T-helper 1 cell treated with Interleukin-12 subunit alpha and Interleukin-12 subunit beta and Interleukin-4 antibody, amounts not matched to agents 30 μg/mL and 1 μg/mL, for 36 hours (primary cell): ENCODE results near the gene ITGB3.

Experiments used
- H3K27ac Mint-ChIP-seq: one replicate; pipeline ENCODE4 v1.8.0; 2021; ENCODE audit warnings: mild to moderate bottlenecking, mixed read lengths
- H3K27me3 Mint-ChIP-seq: one replicate; pipeline ENCODE4 v1.8.0; 2021; ENCODE audit warnings: low read depth, mixed read lengths
- H3K36me3 Mint-ChIP-seq: one replicate; pipeline ENCODE4 v1.8.0; 2021; ENCODE audit warnings: low read depth, mixed read lengths
- H3K4me1 Mint-ChIP-seq: one replicate; pipeline ENCODE4 v1.8.0; 2021; ENCODE audit warnings: low read depth, mixed read lengths
- H3K4me3 Mint-ChIP-seq: one replicate; pipeline ENCODE4 v1.8.0; 2021; ENCODE audit warnings: mild to moderate bottlenecking, moderate library complexity, mixed read lengths
- H3K9me3 Mint-ChIP-seq: one replicate; pipeline ENCODE4 v1.8.0; 2021; ENCODE audit warnings: mixed read lengths

The ITGB3 gene

DNA sequence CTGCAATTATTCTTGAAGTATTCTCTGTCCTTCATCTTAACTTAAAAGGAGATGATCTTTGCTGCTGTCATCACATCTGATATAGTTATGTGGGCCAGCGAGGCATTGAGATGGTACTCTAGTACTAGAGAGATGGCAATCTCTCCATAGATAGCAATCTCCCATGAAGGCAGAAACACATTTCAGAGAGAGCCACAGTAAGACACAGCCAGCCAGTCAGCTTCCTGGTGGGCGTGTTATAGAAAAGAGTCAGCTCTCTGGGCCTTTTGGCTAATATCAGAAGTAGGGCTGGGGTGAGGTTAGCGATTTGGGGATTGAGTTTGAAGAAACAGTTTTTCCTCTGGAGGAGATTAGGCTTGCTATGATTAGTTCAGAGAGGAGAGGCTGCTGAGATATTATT lies 47.5 kb downstream of the ITGB3 start:
- peaks cover 4% of the 10 kb centered on the region for H3K9me3 Mint-ChIP-seq
- no peak overlapping the region for H3K27ac Mint-ChIP-seq
- peaks cover 5% of the 10 kb centered on the region for H3K27me3 Mint-ChIP-seq

GRCh38 chr17:47301831-47302230 lies 48.2 kb downstream of the ITGB3 start:
- no peaks in the 10 kb centered on the region for H3K36me3 Mint-ChIP-seq
- H3K9me3 Mint-ChIP-seq: peaks cover 4% of the 10 kb centered on the region
- peaks cover 5% of the 10 kb centered on the region for H3K27me3 Mint-ChIP-seq
- no peak overlapping the region for H3K27ac Mint-ChIP-seq
- H3K4me3 Mint-ChIP-seq: no peak overlapping the region
- H3K4me1 Mint-ChIP-seq: peaks cover 10% of the 10 kb centered on the region

More for the DNA sequence above, 47.5 kb downstream of the ITGB3 start:
- Mint-ChIP-seq H3K36me3 (no peaks in the 10 kb centered on the region), H3K4me1 (peaks cover 10% of the 10 kb centered on the region), H3K4me3 (no peak overlapping the region)

DNA sequence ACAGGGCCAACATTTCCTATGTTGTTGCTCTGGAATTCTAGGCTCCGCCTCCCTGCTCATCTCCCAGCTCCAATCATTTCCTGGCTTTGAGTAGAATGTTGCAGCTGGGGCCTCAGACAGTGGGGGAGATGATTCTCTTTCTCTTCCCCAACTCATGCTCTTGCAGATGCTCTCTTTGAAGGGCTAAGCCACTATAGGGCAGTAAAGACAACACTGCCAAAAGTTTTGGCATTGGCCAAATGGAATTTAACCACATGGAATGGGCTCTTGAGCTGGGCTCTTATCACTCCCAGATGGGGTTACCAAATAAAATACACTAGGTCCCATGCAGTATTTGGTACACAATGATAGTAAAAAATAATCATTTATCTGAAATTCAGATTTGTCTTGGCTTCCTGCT lies 50.6 kb downstream of the ITGB3 start:
- H3K27ac Mint-ChIP-seq: no peak overlapping the region
- H3K4me1 Mint-ChIP-seq: peaks cover 10% of the 10 kb centered on the region
- peaks cover 4% of the 10 kb centered on the region for H3K9me3 Mint-ChIP-seq
- H3K27me3 Mint-ChIP-seq: peaks cover 5% of the 10 kb centered on the region
- H3K36me3 Mint-ChIP-seq: no peaks in the 10 kb centered on the region
- H3K4me3 Mint-ChIP-seq: no peak overlapping the region

- peaks cover 4% of the 10 kb centered on the region for H3K9me3 Mint-ChIP-seq
- no peaks in the 10 kb centered on the region for H3K36me3 Mint-ChIP-seq
- H3K27ac Mint-ChIP-seq: no peak overlapping the region
- H3K4me1 Mint-ChIP-seq: peaks cover 10% of the 10 kb centered on the region
- H3K4me3 Mint-ChIP-seq: no peak overlapping the region
- H3K27me3 Mint-ChIP-seq: peaks cover 5% of the 10 kb centered on the region
Observed at GRCh38 chr17:47305302-47305923, 51.8 kb downstream of the ITGB3 start.

DNA sequence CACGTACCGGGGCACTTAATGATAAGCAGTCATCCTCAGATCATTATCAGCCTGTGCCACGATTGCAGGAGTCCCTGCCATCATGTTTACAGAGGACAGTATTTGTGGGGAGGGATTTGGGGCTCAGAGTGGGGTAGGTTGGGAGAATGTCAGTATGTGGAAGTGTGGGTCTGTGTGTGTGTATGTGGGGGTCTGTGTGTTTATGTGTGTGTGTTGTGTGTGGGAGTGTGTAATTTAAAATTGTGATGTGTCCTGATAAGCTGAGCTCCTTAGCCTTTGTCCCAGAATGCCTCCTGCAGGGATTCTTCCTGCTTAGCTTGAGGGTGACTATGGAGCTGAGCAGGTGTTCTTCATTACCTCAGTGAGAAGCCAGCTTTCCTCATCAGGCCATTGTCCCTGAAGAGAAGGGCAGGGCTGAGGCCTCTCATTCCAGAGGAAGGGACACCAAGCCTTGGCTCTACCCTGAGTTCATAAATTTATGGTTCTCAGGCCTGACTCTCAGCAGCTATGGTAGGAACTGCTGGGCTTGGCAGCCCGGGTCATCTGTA lies 56.6 kb downstream of the ITGB3 start:
- no peak overlapping the region for H3K27ac Mint-ChIP-seq
- H3K4me1 Mint-ChIP-seq: peaks cover 4% of the 10 kb centered on the region
- H3K27me3 Mint-ChIP-seq: peaks cover 3% of the 10 kb centered on the region
- no peaks in the 10 kb centered on the region for H3K9me3 Mint-ChIP-seq
- H3K36me3 Mint-ChIP-seq: no peaks in the 10 kb centered on the region
- H3K4me3 Mint-ChIP-seq: no peak overlapping the region

DNA sequence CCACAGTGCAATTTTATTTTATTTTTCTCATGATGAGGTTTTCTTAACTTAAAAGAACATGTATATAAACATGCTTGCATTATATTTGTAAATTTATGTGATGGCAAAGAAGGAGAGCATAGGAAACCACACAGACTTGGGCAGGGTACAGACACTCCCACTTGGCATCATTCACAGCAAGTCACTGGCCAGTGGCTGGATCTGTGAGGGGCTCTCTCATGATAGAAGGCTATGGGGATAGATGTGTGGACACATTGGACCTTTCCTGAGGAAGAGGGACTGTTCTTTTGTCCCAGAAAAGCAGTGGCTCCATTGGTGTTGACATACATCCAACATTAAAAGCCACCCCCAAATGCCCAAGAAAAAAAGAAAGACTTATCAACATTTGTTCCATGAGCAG lies 57.8 kb downstream of the ITGB3 start:
- Mint-ChIP-seq H3K4me3 (no peak overlapping the region), H3K27me3 (peaks cover 3% of the 10 kb centered on the region), H3K27ac (no peak overlapping the region), H3K9me3 (no peaks in the 10 kb centered on the region), H3K36me3 (no peaks in the 10 kb centered on the region), H3K4me1 (peaks cover 3% of the 10 kb centered on the region)

- Mint-ChIP-seq H3K4me3 (no peak overlapping the region), H3K27ac (no peak overlapping the region), H3K27me3 (peaks cover 13% of the 10 kb centered on the region), H3K9me3 (no peaks in the 10 kb centered on the region), H3K4me1 (peaks cover 3% of the 10 kb centered on the region), H3K36me3 (no peaks in the 10 kb centered on the region)
Observed at GRCh38 chr17:47315451-47316266, 62.0 kb downstream of the ITGB3 start.

DNA sequence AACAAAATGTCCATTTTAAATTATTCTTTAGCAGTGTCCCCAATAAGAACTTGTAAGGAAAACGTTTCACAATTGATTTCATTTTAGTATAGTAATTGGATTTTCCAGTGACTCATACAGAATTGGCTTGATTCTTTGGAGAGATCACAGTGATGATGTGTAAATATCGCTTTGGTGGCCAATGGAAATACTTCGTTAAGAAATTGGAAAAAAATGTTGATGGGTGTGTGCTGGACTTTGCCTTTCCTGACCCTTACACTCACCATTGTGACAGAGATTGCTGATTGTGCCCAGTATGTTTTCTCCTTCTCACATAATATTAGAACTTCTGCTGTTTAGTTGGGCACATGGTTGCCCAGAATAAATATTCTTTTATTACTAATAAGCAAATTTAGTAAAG lies 62.7 kb downstream of the ITGB3 start:
- Mint-ChIP-seq H3K4me3 (no peak overlapping the region), H3K9me3 (no peaks in the 10 kb centered on the region), H3K27me3 (peaks cover 20% of the 10 kb centered on the region), H3K27ac (no peak overlapping the region), H3K4me1 (peaks cover 3% of the 10 kb centered on the region), H3K36me3 (no peaks in the 10 kb centered on the region)

- Mint-ChIP-seq H3K27ac (no peak overlapping the region), H3K9me3 (no peaks in the 10 kb centered on the region), H3K36me3 (no peaks in the 10 kb centered on the region), H3K4me1 (peaks cover 3% of the 10 kb centered on the region), H3K4me3 (no peak overlapping the region), H3K27me3 (peaks cover 21% of the 10 kb centered on the region)
Observed at GRCh38 chr17:47317119-47317518, 63.5 kb downstream of the ITGB3 start.

GRCh38 chr17:47318197-47318918 lies 64.7 kb downstream of the ITGB3 start:
- Mint-ChIP-seq H3K4me1 (peaks cover 10% of the 10 kb centered on the region), H3K27me3 (peaks cover 32% of the 10 kb centered on the region), H3K36me3 (peaks cover 1% of the 10 kb centered on the region), H3K27ac (no peak overlapping the region), H3K4me3 (no peak overlapping the region), H3K9me3 (no peaks in the 10 kb centered on the region)

DNA sequence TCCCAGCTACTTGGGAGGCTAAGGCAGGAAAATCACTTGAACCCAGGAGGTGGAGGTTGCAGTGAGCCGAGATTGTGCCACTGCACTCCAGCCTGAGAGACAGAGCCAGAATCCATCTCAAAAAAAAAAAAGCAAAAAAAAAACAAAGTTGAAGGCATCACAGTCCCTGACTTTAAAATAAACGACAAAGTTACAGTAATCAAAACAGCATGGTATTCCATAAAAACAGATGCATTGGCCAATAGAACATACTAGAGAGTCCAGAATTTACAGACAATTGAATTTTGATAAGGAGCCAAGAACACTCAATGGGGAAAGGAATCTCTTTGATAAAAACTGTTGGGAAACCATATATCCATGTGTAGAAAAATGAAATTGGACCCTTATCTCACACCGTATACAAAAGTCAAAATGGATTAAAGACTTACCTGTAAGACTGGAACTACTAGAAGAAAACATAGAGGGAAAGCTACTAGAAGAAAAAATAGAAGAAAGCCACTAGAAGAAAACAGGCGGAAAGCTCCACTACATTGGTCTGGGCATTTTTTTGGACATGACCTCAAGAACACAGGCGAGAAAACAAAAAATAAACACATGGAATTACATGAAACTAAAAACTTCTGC lies 67.4 kb downstream of the ITGB3 start:
- Mint-ChIP-seq H3K27me3 (peaks cover 30% of the 10 kb centered on the region), H3K4me3 (no peak overlapping the region), H3K27ac (no peak overlapping the region), H3K4me1 (peaks cover 20% of the 10 kb centered on the region), H3K9me3 (no peaks in the 10 kb centered on the region), H3K36me3 (peaks cover 1% of the 10 kb centered on the region)

DNA sequence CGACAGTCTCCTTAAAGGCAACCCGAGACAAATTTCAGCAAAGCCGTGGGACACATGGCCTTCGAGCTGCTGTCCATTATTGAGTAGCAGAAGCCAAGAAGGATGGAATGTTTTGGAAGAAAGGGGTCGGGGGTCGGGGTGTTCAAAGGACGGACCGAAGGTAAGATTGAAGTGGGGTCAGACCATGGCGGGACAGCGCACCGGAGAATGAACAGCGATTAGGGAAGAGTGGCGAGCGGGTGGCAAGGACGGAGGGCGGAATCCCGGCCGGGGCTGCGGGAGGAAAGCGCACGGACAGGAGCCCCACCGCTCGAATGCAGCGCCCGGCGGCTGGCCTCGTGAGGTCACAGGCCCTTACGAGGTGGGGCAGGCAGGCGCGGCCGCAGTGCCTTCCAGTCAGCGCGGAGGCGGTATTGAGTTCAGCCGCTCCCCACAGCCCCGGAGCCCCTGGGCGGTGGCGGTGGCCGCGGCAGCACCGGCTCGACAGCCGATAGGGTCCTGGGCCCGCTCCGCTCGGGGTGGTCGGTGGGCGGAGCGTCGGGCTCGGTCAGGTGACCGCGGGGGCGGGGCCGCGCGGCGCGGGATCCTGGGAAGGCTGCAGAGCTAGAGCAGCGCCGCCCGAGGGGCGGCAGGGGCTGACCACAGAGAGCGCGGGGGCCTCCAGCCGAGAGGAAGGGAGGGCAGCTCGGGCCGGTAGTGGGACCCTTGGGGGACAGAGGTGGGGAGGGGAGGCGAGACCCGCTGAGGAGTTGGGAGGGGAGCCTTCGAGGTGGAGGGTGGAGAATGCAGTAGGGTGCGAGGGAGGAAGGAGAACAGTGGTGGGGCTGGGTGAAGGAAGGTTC lies 70.0 kb downstream of the ITGB3 start, which contains the start of gene EFCAB13:
Gene EFCAB13, plus strand, starts transcription at position 574 of the 842 bp plus-strand sequence. CDS start 4,399 bp downstream, outside the sequence.
- Mint-ChIP-seq H3K36me3 (peaks cover 1% of the 10 kb centered on the region), H3K4me1 (peaks cover 20% of the 10 kb centered on the region), H3K27me3 (peaks cover 35% of the 10 kb centered on the region), H3K4me3 (peak within 1 kb of the TSS; percentile 99), H3K27ac (peak within 1 kb of the TSS; percentile 95), H3K9me3 (no peaks in the 10 kb centered on the region)

- H3K36me3 Mint-ChIP-seq: peaks cover 1% of the 10 kb centered on the region
- H3K4me3 Mint-ChIP-seq: peak overlapping the region; percentile 97
- peaks cover 20% of the 10 kb centered on the region for H3K4me1 Mint-ChIP-seq
- H3K9me3 Mint-ChIP-seq: no peaks in the 10 kb centered on the region
- peak overlapping the region; percentile 95 for H3K27ac Mint-ChIP-seq
- peaks cover 36% of the 10 kb centered on the region for H3K27me3 Mint-ChIP-seq
Observed at GRCh38 chr17:47324224-47325020, 70.8 kb downstream of the ITGB3 start.
